GM12878 (cell line): ENCODE data around the gene FYTTD1. TPM values are rescaled to one million over a fixed set of nuclear protein-coding genes. Genes with fewer than 3 reads are reported as not detected.

Experiments used
- BHLHE40 ChIP-seq, 2 experiments: fragments of 450-650 bp in 1 of 2; IDR thresholded peaks; 2 replicates each; pipeline ENCODE4 v1.6.1; 2011 to 2017; ENCODE audit warnings: low read depth in 2 of 2, borderline replicate concordance in 1 of 2, improper control_type of control experiment in 1 of 2, low read length in 1 of 2, mild to moderate bottlenecking in 1 of 2
- CBFB ChIP-seq: IDR thresholded peaks from 2 replicates; pipeline ENCODE4 v1.6.1; 2016; ENCODE audit warnings: antibody characterized with exemption, low read depth
- FOXK2 ChIP-seq: fragments of 450-650 bp; IDR thresholded peaks from 2 replicates; pipeline ENCODE4 v1.6.1; 2017; ENCODE audit warnings: mild to moderate bottlenecking, moderate library complexity
- IKZF2 ChIP-seq, 2 experiments: fragments of 450-650 bp; IDR thresholded peaks; 2 replicates each; pipeline ENCODE4 v1.6.1; 2017; ENCODE audit warnings: mild to moderate bottlenecking in 2 of 2, moderate library complexity in 2 of 2
- IRF5 ChIP-seq: fragments of 450-650 bp; IDR thresholded peaks from 2 replicates; pipeline ENCODE4 v1.6.1; 2017; ENCODE audit warnings: borderline replicate concordance
- NFIC ChIP-seq: IDR thresholded peaks from 2 replicates; pipeline ENCODE4 v1.6.1; 2012; ENCODE audit warnings: low read depth, mild to moderate bottlenecking, inconsistent platforms, low read length, moderate library complexity
- NFXL1 ChIP-seq: fragments of 450-650 bp; IDR thresholded peaks from 2 replicates; pipeline ENCODE4 v1.6.1; 2017; ENCODE audit warnings: antibody characterized with exemption, mild to moderate bottlenecking, borderline replicate concordance
- NFYA ChIP-seq: IDR thresholded peaks from 2 replicates; pipeline ENCODE4 v1.6.1; 2011; ENCODE audit warnings: low read depth, mild to moderate bottlenecking, low read length, improper control_type of control experiment, borderline replicate concordance
- NR2F1 ChIP-seq: fragments of 450-650 bp; conservative IDR thresholded peaks from 2 replicates; pipeline ENCODE4 v1.6.1; 2017; ENCODE audit warnings: mild to moderate bottlenecking
- NRF1 ChIP-seq: conservative IDR thresholded peaks from 2 replicates; pipeline ENCODE4 v1.6.1; 2011; ENCODE audit warnings: mild to moderate bottlenecking, low read depth, low read length, improper control_type of control experiment
- PAX5 ChIP-seq: IDR thresholded peaks from 2 replicates; pipeline ENCODE4 v1.6.1; 2011; ENCODE audit warnings: low read depth, low read length, borderline replicate concordance
- POLR2AphosphoS2 ChIP-seq: IDR thresholded peaks from 2 replicates; pipeline ENCODE4 v1.6.1; 2011; ENCODE audit warnings: low read depth, mild to moderate bottlenecking, low read length, improper control_type of control experiment, moderate library complexity
- POLR2AphosphoS5 ChIP-seq: IDR thresholded peaks from 2 replicates; pipeline ENCODE4 v1.6.1; 2011; ENCODE audit warnings: mild to moderate bottlenecking, low read length, inconsistent platforms
- RAD51 ChIP-seq: fragments of 450-650 bp; IDR thresholded peaks from 2 replicates; pipeline ENCODE4 v1.6.1; 2016; ENCODE audit warnings: moderate library complexity, mild to moderate bottlenecking, inconsistent platforms
- RCOR1 ChIP-seq: conservative IDR thresholded peaks from 2 replicates; pipeline ENCODE4 v1.6.1; 2012; ENCODE audit warnings: low read depth, low read length, improper control_type of control experiment
- RFX5 ChIP-seq: IDR thresholded peaks from 2 replicates; pipeline ENCODE4 v1.6.1; 2011; ENCODE audit warnings: low read depth, low read length, improper control_type of control experiment
- SPI1 ChIP-seq: IDR thresholded peaks from 2 replicates; pipeline ENCODE4 v1.6.1; 2011; ENCODE audit warnings: low read depth, mild to moderate bottlenecking, low read length, moderate library complexity, borderline replicate concordance; ENCODE audit not compliant: insufficient read depth
- SREBF1 ChIP-seq: IDR thresholded peaks from 2 replicates; pipeline ENCODE4 v1.6.1; 2012; ENCODE audit warnings: mild to moderate bottlenecking, low read length
- SUPT20H ChIP-seq: IDR thresholded peaks from 2 replicates; pipeline ENCODE4 v1.6.1; 2011; ENCODE audit warnings: low read depth, mild to moderate bottlenecking, low read length, moderate library complexity, borderline replicate concordance; ENCODE audit not compliant: control insufficient read depth
- TARDBP ChIP-seq: IDR thresholded peaks from 2 replicates; pipeline ENCODE4 v1.6.1; 2016; ENCODE audit warnings: borderline replicate concordance
- TCF7 ChIP-seq: IDR thresholded peaks from 2 replicates; pipeline ENCODE4 v1.6.1; 2014; ENCODE audit warnings: antibody characterized with exemption, borderline replicate concordance
- USF1 ChIP-seq: IDR thresholded peaks from 2 replicates; pipeline ENCODE4 v1.6.1; 2011; ENCODE audit warnings: borderline replicate concordance, low read depth, mild to moderate bottlenecking, moderate library complexity, mixed read lengths, low read length; ENCODE audit not compliant: insufficient read depth; ENCODE audit errors: extremely low read length
- polyA plus RNA-seq, 11 experiments: library from polyadenylated mRNA; depleted of rRNA in 4 of 11; unstranded in 6 of 11; stranded (reverse) in 5 of 11; fragments of >200 nt; fragmentation: Nextera tagmentation in 4 of 11; fragmentation: Illumina TruSeq in 1 of 11; extraction: Ambion mirVana in 4 of 11; extraction: Trizol in 1 of 11; gene quantifications; 1 replicate in 1 of 11; 2 replicates in 10 of 11; pipeline versions ENCODE4 v1.2.1 to v1.2.3, GENCODE V29; 2011 to 2016; ENCODE audit warnings: inconsistent platforms in 2 of 11, missing spikeins in 2 of 11, low read depth in 1 of 11
- total RNA-seq, 4 experiments: library from RNA; depleted of rRNA in 3 of 4; stranded (reverse); fragments of >200 nt in 3 of 4; fragmentation: Illumina TruSeq in 1 of 4; extraction: Trizol in 1 of 4; gene quantifications; 2 replicates each; pipeline versions ENCODE4 v1.2.1 to v1.2.3, GENCODE V29; 2013 to 2021
- TF ChIP-seq, protein P1 (sequence below): fragments of 450-650 bp; formaldehyde crosslinking; IDR thresholded peaks from 2 replicates; pipeline ENCODE4 v1.4.0; 2020; ENCODE audit warnings: mild to moderate bottlenecking, moderate library complexity
- TF ChIP-seq, protein P2 (sequence below): fragments of 450-650 bp; IDR thresholded peaks from 2 replicates; pipeline ENCODE4 v1.6.1; 2016; ENCODE audit warnings: mild to moderate bottlenecking

The FYTTD1 gene
- total and polyA plus RNA-seq, 10 of the 15 experiments (the other 5 are each of a cell fraction or from before 2014, with no cell fraction given): 25.5 to 101 (median 59.4) TPM

- TF ChIP-seq POLR2AphosphoS5: no peak
- TF ChIP-seq FOXK2: no peak
- TF ChIP-seq RCOR1: no peak
- 0 out of 4 replicates have a peak, but pooled peaks of 1 of the 2 experiments have one; percentile 19 for TF ChIP-seq BHLHE40 (IDR thresholded peaks at IDR 0.05; ENCODE audit: borderline replicate concordance in 1 of 2, low read depth in 2 of 2, low read length in 1 of 2)
- TF ChIP-seq SREBF1: no peak
- TF ChIP-seq POLR2AphosphoS2: no peak
- no peak for TF ChIP-seq NFXL1
- no peak for TF ChIP-seq TARDBP
- TF ChIP-seq PAX5: no peak; the same call in 1 of the 2 replicates
- TF ChIP-seq NFYA: no peak
- TF ChIP-seq SUPT20H: no peak
- TF ChIP-seq SPI1: peak; percentile 83
- no peak for TF ChIP-seq NRF1
- TF ChIP-seq, protein P1, sequence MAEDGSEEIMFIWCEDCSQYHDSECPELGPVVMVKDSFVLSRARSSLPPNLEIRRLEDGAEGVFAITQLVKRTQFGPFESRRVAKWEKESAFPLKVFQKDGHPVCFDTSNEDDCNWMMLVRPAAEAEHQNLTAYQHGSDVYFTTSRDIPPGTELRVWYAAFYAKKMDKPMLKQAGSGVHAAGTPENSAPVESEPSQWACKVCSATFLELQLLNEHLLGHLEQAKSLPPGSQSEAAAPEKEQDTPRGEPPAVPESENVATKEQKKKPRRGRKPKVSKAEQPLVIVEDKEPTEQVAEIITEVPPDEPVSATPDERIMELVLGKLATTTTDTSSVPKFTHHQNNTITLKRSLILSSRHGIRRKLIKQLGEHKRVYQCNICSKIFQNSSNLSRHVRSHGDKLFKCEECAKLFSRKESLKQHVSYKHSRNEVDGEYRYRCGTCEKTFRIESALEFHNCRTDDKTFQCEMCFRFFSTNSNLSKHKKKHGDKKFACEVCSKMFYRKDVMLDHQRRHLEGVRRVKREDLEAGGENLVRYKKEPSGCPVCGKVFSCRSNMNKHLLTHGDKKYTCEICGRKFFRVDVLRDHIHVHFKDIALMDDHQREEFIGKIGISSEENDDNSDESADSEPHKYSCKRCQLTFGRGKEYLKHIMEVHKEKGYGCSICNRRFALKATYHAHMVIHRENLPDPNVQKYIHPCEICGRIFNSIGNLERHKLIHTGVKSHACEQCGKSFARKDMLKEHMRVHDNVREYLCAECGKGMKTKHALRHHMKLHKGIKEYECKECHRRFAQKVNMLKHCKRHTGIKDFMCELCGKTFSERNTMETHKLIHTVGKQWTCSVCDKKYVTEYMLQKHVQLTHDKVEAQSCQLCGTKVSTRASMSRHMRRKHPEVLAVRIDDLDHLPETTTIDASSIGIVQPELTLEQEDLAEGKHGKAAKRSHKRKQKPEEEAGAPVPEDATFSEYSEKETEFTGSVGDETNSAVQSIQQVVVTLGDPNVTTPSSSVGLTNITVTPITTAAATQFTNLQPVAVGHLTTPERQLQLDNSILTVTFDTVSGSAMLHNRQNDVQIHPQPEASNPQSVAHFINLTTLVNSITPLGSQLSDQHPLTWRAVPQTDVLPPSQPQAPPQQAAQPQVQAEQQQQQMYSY (CRISPR knock-in tag): no peak
- no peak for TF ChIP-seq RAD51
- TF ChIP-seq TCF7: no peak
- TF ChIP-seq CBFB: no peak
- TF ChIP-seq USF1: no peak
- peak; percentile 84 for TF ChIP-seq NFIC
- TF ChIP-seq RFX5: no peak
- TF ChIP-seq NR2F1: no peak
- TF ChIP-seq IKZF2 (IDR thresholded peaks at IDR 0.05): peak; percentile 74 to 84
- TF ChIP-seq, protein P2, sequence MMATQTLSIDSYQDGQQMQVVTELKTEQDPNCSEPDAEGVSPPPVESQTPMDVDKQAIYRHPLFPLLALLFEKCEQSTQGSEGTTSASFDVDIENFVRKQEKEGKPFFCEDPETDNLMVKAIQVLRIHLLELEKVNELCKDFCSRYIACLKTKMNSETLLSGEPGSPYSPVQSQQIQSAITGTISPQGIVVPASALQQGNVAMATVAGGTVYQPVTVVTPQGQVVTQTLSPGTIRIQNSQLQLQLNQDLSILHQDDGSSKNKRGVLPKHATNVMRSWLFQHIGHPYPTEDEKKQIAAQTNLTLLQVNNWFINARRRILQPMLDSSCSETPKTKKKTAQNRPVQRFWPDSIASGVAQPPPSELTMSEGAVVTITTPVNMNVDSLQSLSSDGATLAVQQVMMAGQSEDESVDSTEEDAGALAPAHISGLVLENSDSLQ: peak; percentile 72; the same call in 1 of the 2 replicates
- TF ChIP-seq IRF5: no peak
Observed at GRCh38 chr3:197798863-197799262, 49.2 kb downstream of the FYTTD1 start (continued).
